ENCODE measurements around the gene SYNJ2.
"Not testable (repeated sequence)": the region's sequence is repeated elsewhere in the genome, so short reads cannot be mapped to it uniquely, and the experiment has no call there.

SYNJ2 gene

GRCh38 chr6:157981395-157982101 lies at the start of gene SYNJ2:
Gene SYNJ2, plus strand, starts transcription at chr6:157981863. Its CDS starts 99 bp downstream, at chr6:157981962.
- DNase-seq, result peak; percentile 32

- no peak for DNase-seq
Measured at GRCh38 chr6:157935786-157936185, 45.9 kb upstream of the SYNJ2 start.

- DNase-seq, result no peak
Measured at GRCh38 chr6:157937318-157937717, 44.3 kb upstream of the SYNJ2 start.

GRCh38 chr6:157937916-157938315 lies 43.7 kb upstream of the SYNJ2 start:
- no peak for DNase-seq

GRCh38 chr6:157940375-157941036 lies 41.2 kb upstream of the SYNJ2 start:
- not testable (repeated sequence) for DNase-seq

GRCh38 chr6:157941101-157941863 lies 40.4 kb upstream of the SYNJ2 start:
- DNase-seq, result no peak

- DNase-seq, result no peak
Measured at GRCh38 chr6:157942351-157942750, 39.3 kb upstream of the SYNJ2 start.

GRCh38 chr6:157943249-157943963 lies 38.3 kb upstream of the SYNJ2 start:
- no peak for DNase-seq

GRCh38 chr6:157943964-157944283 lies 37.7 kb upstream of the SYNJ2 start:
- DNase-seq, result no peak

- no peak for DNase-seq
Measured at GRCh38 chr6:157944983-157945931, 36.4 kb upstream of the SYNJ2 start.

- DNase-seq, result no peak
Measured at GRCh38 chr6:157946053-157946617, 35.5 kb upstream of the SYNJ2 start.

- DNase-seq, result no peak
Measured at GRCh38 chr6:157946865-157947532, 34.7 kb upstream of the SYNJ2 start.

GRCh38 chr6:157950899-157951298 lies 30.8 kb upstream of the SYNJ2 start:
- not testable (repeated sequence) for DNase-seq

GRCh38 chr6:157951828-157952227 lies 29.8 kb upstream of the SYNJ2 start:
- DNase-seq, result no peak

- no peak for DNase-seq
Measured at GRCh38 chr6:157952861-157953351, 28.8 kb upstream of the SYNJ2 start.

- DNase-seq, result no peak
Measured at GRCh38 chr6:157953580-157954091, 28.0 kb upstream of the SYNJ2 start.

- DNase-seq, result no peak
Measured at GRCh38 chr6:157954150-157955117, 27.2 kb upstream of the SYNJ2 start.

GRCh38 chr6:157955675-157956074 lies 26.0 kb upstream of the SYNJ2 start:
- DNase-seq, result no peak

GRCh38 chr6:157956171-157956730 lies 25.4 kb upstream of the SYNJ2 start:
- DNase-seq, result no peak

Measured in NCI-H1092 (cell line).